Loucy (cell line): ENCODE results near the gene ADM2.

Source experiments
- H2AFZ ChIP-seq: fragments of 200-600 bp; sonication (generic); 2 replicates; pipeline ENCODE4 v1.6.0; 2016; ENCODE audit warnings: antibody characterized with exemption, mild to moderate bottlenecking, low read length, moderate library complexity
- H3F3A ChIP-seq: fragments of 200-600 bp; 2 replicates; pipeline ENCODE4 v1.6.0; 2016; ENCODE audit warnings: antibody characterized with exemption, low read depth, mild to moderate bottlenecking
- H3K27me3 ChIP-seq: fragments of 200-600 bp; sonication (generic); 2 replicates; pipeline ENCODE4 v1.6.1; 2014; ENCODE audit warnings: low read length, mild to moderate bottlenecking; ENCODE audit not compliant: insufficient read depth, poor library complexity, severe bottlenecking
- H3K36me3 ChIP-seq: fragments of 200-600 bp; sonication (generic); 2 replicates; pipeline ENCODE4 v1.6.1; 2016; ENCODE audit warnings: low read length; ENCODE audit not compliant: insufficient read depth
- H3K4me1 ChIP-seq: fragments of 200-600 bp; sonication (generic); 2 replicates; pipeline ENCODE4 v1.5.1; 2014; ENCODE audit warnings: low read length, mild to moderate bottlenecking; ENCODE audit not compliant: insufficient read depth, poor library complexity, severe bottlenecking
- H3K4me2 ChIP-seq: fragments of 200-600 bp; sonication (generic); 2 replicates; pipeline ENCODE4 v1.6.0; 2014; ENCODE audit warnings: antibody characterized with exemption, low read length, low read depth, mild to moderate bottlenecking; ENCODE audit not compliant: poor library complexity, severe bottlenecking
- H3K4me3 ChIP-seq: fragments of 200-600 bp; sonication (generic); 2 replicates; pipeline ENCODE4 v1.5.1; 2014; ENCODE audit warnings: low read length, mild to moderate bottlenecking, mixed read lengths; ENCODE audit not compliant: poor library complexity, severe bottlenecking
- H3K79me2 ChIP-seq: fragments of 200-600 bp; sonication (generic); 2 replicates; pipeline ENCODE4 v1.6.1; 2014; ENCODE audit warnings: low read length; ENCODE audit not compliant: insufficient read depth
- H3K9ac ChIP-seq: fragments of 200-600 bp; sonication (generic); 2 replicates; pipeline ENCODE4 v1.6.0; 2014; ENCODE audit warnings: mild to moderate bottlenecking, low read depth, low read length, moderate library complexity; ENCODE audit not compliant: poor library complexity, severe bottlenecking
- H3K9me2 ChIP-seq: fragments of 200-600 bp; sonication (generic); replicated peaks from 2 replicates; pipeline ENCODE4 v1.6.1; 2016; ENCODE audit warnings: low read depth, low read length, mixed read lengths
- H3K9me3 ChIP-seq: fragments of 200-600 bp; sonication (generic); 2 replicates; pipeline ENCODE4 v1.6.1; 2014; ENCODE audit warnings: mild to moderate bottlenecking, antibody characterized with exemption, low read length, low read depth; ENCODE audit not compliant: insufficient read depth
- H4K20me1 ChIP-seq: fragments of 200-600 bp; sonication (generic); 2 replicates; pipeline ENCODE4 v1.6.0; 2014; ENCODE audit warnings: antibody characterized with exemption, low read length, mild to moderate bottlenecking; ENCODE audit not compliant: insufficient read depth, poor library complexity, severe bottlenecking
- CTCF ChIP-seq: fragments of 200-600 bp; sonication (generic); conservative IDR thresholded peaks from 2 replicates; pipeline ENCODE4 v1.5.1; 2014; ENCODE audit warnings: mild to moderate bottlenecking, antibody characterized with exemption, low read length
- EZH2phosphoT487 ChIP-seq: fragments of 200-600 bp; IDR thresholded peaks from 2 replicates; pipeline ENCODE4 v1.6.1; 2018; ENCODE audit warnings: antibody characterized with exemption, mild to moderate bottlenecking, moderate library complexity, borderline replicate concordance

The ADM2 gene

GRCh38 chr22:50471962-50472361 lies 9.4 kb upstream of the ADM2 start:
- peak overlapping the region; percentile 85 for H3K9ac ChIP-seq
- peak overlapping the region; percentile 72 for H3K4me3 ChIP-seq

GRCh38 chr22:50473088-50473487 lies 8.3 kb upstream of the ADM2 start:
- Histone ChIP-seq H3K36me3 (no peaks in the 10 kb centered on the region), H2AFZ (no peak overlapping the region), H3K27me3 (no peaks in the 10 kb centered on the region), H4K20me1 (peaks cover 34% of the 10 kb centered on the region), H3F3A (peaks cover 10% of the 10 kb centered on the region; the same call in 1 of the 2 replicates), H3K4me2 (peak overlapping the region; percentile 94), H3K9me3 (no peaks in the 10 kb centered on the region), H3K4me3 (peak overlapping the region; percentile 72), H3K79me2 (peaks cover 57% of the 10 kb centered on the region), H3K4me1 (peaks cover 59% of the 10 kb centered on the region), H3K9ac (peak overlapping the region; percentile 85), H3K9me2 (no peaks in the 10 kb centered on the region)
- TF ChIP-seq CTCF (peak; percentile 84), EZH2phosphoT487 (no peak)

More at GRCh38 chr22:50471962-50472361, 9.4 kb upstream of the ADM2 start:
- Histone ChIP-seq H3K36me3 (peaks cover 5% of the 10 kb centered on the region; the same call in 1 of the 2 replicates), H3F3A (peaks cover 10% of the 10 kb centered on the region; the same call in 1 of the 2 replicates), H3K9me3 (no peaks in the 10 kb centered on the region), H3K9me2 (no peaks in the 10 kb centered on the region), H3K79me2 (peaks cover 68% of the 10 kb centered on the region), H3K4me2 (peak overlapping the region; percentile 94), H3K27me3 (no peaks in the 10 kb centered on the region), H3K4me1 (peaks cover 66% of the 10 kb centered on the region), H2AFZ (no peak overlapping the region), H4K20me1 (peaks cover 34% of the 10 kb centered on the region)
- no peak for TF ChIP-seq CTCF
- TF ChIP-seq EZH2phosphoT487, result no peak

GRCh38 chr22:50473855-50474671 lies 7.3 kb upstream of the ADM2 start:
- Histone ChIP-seq H3K9me3 (no peaks in the 10 kb centered on the region), H3K4me2 (peak overlapping the region; percentile 94), H4K20me1 (peaks cover 26% of the 10 kb centered on the region), H3K79me2 (peaks cover 47% of the 10 kb centered on the region), H2AFZ (no peak overlapping the region), H3K27me3 (no peaks in the 10 kb centered on the region), H3K9ac (peak overlapping the region; percentile 85), H3K9me2 (no peaks in the 10 kb centered on the region), H3K4me1 (peaks cover 49% of the 10 kb centered on the region), H3F3A (peaks cover 9% of the 10 kb centered on the region; the same call in 1 of the 2 replicates), H3K4me3 (peak overlapping the region; percentile 72), H3K36me3 (no peaks in the 10 kb centered on the region)
- TF ChIP-seq EZH2phosphoT487 (no peak), CTCF (no peak)
